H9 (cell line): ENCODE data around the gene VPS45. TPM values are rescaled to one million over a fixed set of nuclear protein-coding genes. Genes with fewer than 3 reads are reported as not detected.

Experiments used
- DNase-seq: peaks from one replicate; pipeline ENCODE4 v3.0.0-alpha.2; 2017
- H2AFZ ChIP-seq: one replicate; pipeline ENCODE4 v1.6.1; 2013; ENCODE audit warnings: mild to moderate bottlenecking, low read length, control low read depth, moderate library complexity
- H2AK5ac ChIP-seq: 2 replicates; pipeline ENCODE4 v1.6.1; 2013; ENCODE audit warnings: low read length, control low read depth, mixed read lengths; ENCODE audit not compliant: insufficient read length
- H2BK120ac ChIP-seq: one replicate; pipeline ENCODE4 v1.6.1; 2013; ENCODE audit warnings: low read depth, mild to moderate bottlenecking, low read length, control low read depth, inconsistent platforms; ENCODE audit not compliant: poor library complexity, severe bottlenecking
- H2BK12ac ChIP-seq: 2 replicates; pipeline ENCODE4 v1.6.1; 2013; ENCODE audit warnings: low read length, control low read depth, mixed read lengths, low read depth; ENCODE audit not compliant: insufficient read length
- H2BK15ac ChIP-seq: 2 replicates; pipeline ENCODE4 v1.6.1; 2013; ENCODE audit warnings: low read depth, low read length, control low read depth
- H2BK20ac ChIP-seq: one replicate; pipeline ENCODE4 v1.6.1; 2013; ENCODE audit warnings: low read depth, mild to moderate bottlenecking, low read length, control low read depth, inconsistent platforms; ENCODE audit not compliant: poor library complexity, severe bottlenecking
- H2BK5ac ChIP-seq: 2 replicates; pipeline ENCODE4 v1.6.1; 2013; ENCODE audit warnings: low read length, control low read depth, mixed read lengths; ENCODE audit not compliant: insufficient read length
- H3K14ac ChIP-seq: 2 replicates; pipeline ENCODE4 v1.6.1; 2013; ENCODE audit warnings: low read length, control low read depth; ENCODE audit not compliant: insufficient read depth
- H3K18ac ChIP-seq: 2 replicates; pipeline ENCODE4 v1.6.1; 2013; ENCODE audit warnings: low read depth, mild to moderate bottlenecking, mixed read lengths, low read length, control low read depth; ENCODE audit not compliant: insufficient read length
- H3K23ac ChIP-seq: 2 replicates; pipeline ENCODE4 v1.6.1; 2013; ENCODE audit warnings: low read length, control low read depth, mixed read lengths, low read depth; ENCODE audit not compliant: insufficient read length
- H3K23me2 ChIP-seq: 2 replicates; pipeline ENCODE4 v1.6.1; 2013; ENCODE audit warnings: low read depth, mild to moderate bottlenecking, mixed read lengths, low read length, control low read depth; ENCODE audit not compliant: insufficient read length, poor library complexity, severe bottlenecking
- H3K27ac ChIP-seq: 2 replicates; pipeline ENCODE4 v1.5.1; 2013; ENCODE audit warnings: low read length, control low read depth, mixed read lengths, low read depth; ENCODE audit not compliant: insufficient read length
- H3K27me3 ChIP-seq: 2 replicates; pipeline ENCODE4 v1.6.1; 2013; ENCODE audit warnings: low read length, control low read depth, inconsistent platforms; ENCODE audit not compliant: insufficient read depth
- H3K4ac ChIP-seq: 2 replicates; pipeline ENCODE4 v1.6.1; 2013; ENCODE audit warnings: low read depth, mild to moderate bottlenecking, control low read depth, inconsistent platforms, low read length, moderate library complexity
- H3K4me1 ChIP-seq: 2 replicates; pipeline ENCODE4 v1.6.1; 2013; ENCODE audit warnings: low read length, control low read depth, inconsistent platforms; ENCODE audit not compliant: insufficient read depth
- H3K4me2 ChIP-seq: 2 replicates; pipeline ENCODE4 v1.6.1; 2013; ENCODE audit warnings: low read length, control low read depth, mixed read lengths; ENCODE audit not compliant: insufficient read length, insufficient read depth
- H3K56ac ChIP-seq: 2 replicates; pipeline ENCODE4 v1.6.1; 2013; ENCODE audit warnings: low read depth, mild to moderate bottlenecking, mixed read lengths, low read length, control low read depth; ENCODE audit not compliant: insufficient read length
- H3K79me1 ChIP-seq: 2 replicates; pipeline ENCODE4 v1.6.1; 2013; ENCODE audit warnings: low read depth, mild to moderate bottlenecking, moderate library complexity, low read length, control low read depth, inconsistent platforms; ENCODE audit not compliant: insufficient read depth, poor library complexity, severe bottlenecking
- H3K79me2 ChIP-seq: 2 replicates; pipeline ENCODE4 v1.6.1; 2013; ENCODE audit warnings: low read length, control low read depth, inconsistent platforms; ENCODE audit not compliant: insufficient read depth
- H3K9ac ChIP-seq: 2 replicates; pipeline ENCODE4 v1.6.1; 2013; ENCODE audit warnings: low read length, control low read depth, mixed read lengths; ENCODE audit not compliant: insufficient read length; ENCODE audit errors: extremely low read depth
- H3K9me3 ChIP-seq: one replicate; pipeline ENCODE4 v1.6.1; 2013; ENCODE audit warnings: low read depth, low read length, inconsistent platforms; ENCODE audit not compliant: control insufficient read depth
- H3T11ph ChIP-seq: one replicate; pipeline ENCODE4 v1.6.1; 2013; ENCODE audit warnings: mild to moderate bottlenecking, low read length, control low read depth, inconsistent platforms
- H4K20me1 ChIP-seq: one replicate; pipeline ENCODE4 v1.6.1; 2013; ENCODE audit not compliant: control insufficient read depth, insufficient read length, insufficient read depth
- H4K5ac ChIP-seq: 2 replicates; pipeline ENCODE4 v1.6.1; 2013; ENCODE audit warnings: low read depth, mild to moderate bottlenecking, mixed read lengths, low read length, control low read depth; ENCODE audit not compliant: insufficient read length
- H4K8ac ChIP-seq: replicated peaks from 2 replicates; pipeline ENCODE4 v1.6.1; 2013; ENCODE audit warnings: low read length, control low read depth, mixed read lengths, low read depth; ENCODE audit not compliant: insufficient read length
- H4K91ac ChIP-seq: 2 replicates; pipeline ENCODE4 v1.6.1; 2013; ENCODE audit warnings: low read depth, mild to moderate bottlenecking, moderate library complexity, mixed read lengths, low read length, control low read depth; ENCODE audit not compliant: insufficient read length
- H3K27ac Mint-ChIP-seq, 3 experiments: 2 replicates in 2 of 3; 3 replicates in 1 of 3; pipeline ENCODE4 v1.8.0; 2020 to 2021; ENCODE audit warnings: mixed read lengths in 3 of 3, mild to moderate bottlenecking in 1 of 3, moderate library complexity in 1 of 3
- H3K27me3 Mint-ChIP-seq: 2 replicates; pipeline ENCODE4 v1.8.0; 2021; ENCODE audit warnings: low read depth, mild to moderate bottlenecking, moderate library complexity, mixed read lengths
- H3K36me3 Mint-ChIP-seq, 3 experiments: 2 replicates in 2 of 3; 3 replicates in 1 of 3; pipeline ENCODE4 v1.8.0; 2020 to 2021; ENCODE audit warnings: low read depth in 3 of 3, mixed read lengths in 3 of 3; ENCODE audit not compliant: insufficient read depth in 1 of 3
- H3K4me1 Mint-ChIP-seq, 2 experiments: 2 replicates each; pipeline ENCODE4 v1.8.0; 2020; ENCODE audit warnings: mixed read lengths in 2 of 2
- H3K4me3 Mint-ChIP-seq, 2 experiments: 2 replicates in 1 of 2; 3 replicates in 1 of 2; pipeline ENCODE4 v1.8.0; 2020 to 2021; ENCODE audit warnings: mild to moderate bottlenecking in 2 of 2, mixed read lengths in 2 of 2, moderate library complexity in 1 of 2
- H3K9me3 Mint-ChIP-seq, 2 experiments: 2 replicates in 1 of 2; 3 replicates in 1 of 2; pipeline ENCODE4 v1.8.0; 2020; ENCODE audit warnings: mild to moderate bottlenecking in 2 of 2, mixed read lengths in 2 of 2, moderate library complexity in 1 of 2
- CTCF ChIP-seq: fragments of 200-600 bp; sonication (generic); conservative IDR thresholded peaks from 3 replicates; pipeline ENCODE4 v1.8.0; 2021; ENCODE audit warnings: antibody characterized with exemption, mild to moderate bottlenecking
- WGBS: extraction: QIAGEN DNeasy Blood & Tissue Kit; methylation state at CpG from one replicate; pipeline ENCODE4 v1.1.7; 2013; ENCODE audit warnings: missing lambda C conversion rate, low lambda C conversion rate, mixed read lengths; ENCODE audit not compliant: insufficient read length; ENCODE audit errors: extremely low coverage; 5-methylcytosine and 5-hydroxymethylcytosine counted together
- total RNA-seq: library from RNA; stranded (reverse); gene quantifications from 2 replicates; pipeline ENCODE4 v1.2.1, GENCODE V29; 2021

The VPS45 gene
- total RNA-seq, 1 experiment from 2014 or later: 31.8 TPM

GRCh38 chr1:150192012-150192411 lies 124.4 kb downstream of the VPS45 start:
- Histone ChIP-seq H3K4me2 (no peak overlapping the region), H3K18ac (no peak overlapping the region), H2AK5ac (no peak overlapping the region), H4K91ac (no peak overlapping the region), H2AFZ (no peak overlapping the region), H3K4ac (no peak overlapping the region), H3K23ac (no peak overlapping the region), H3K79me2 (no peaks in the 10 kb centered on the region), H3K56ac (no peak overlapping the region), H3K14ac (no peak overlapping the region), H2BK15ac (no peak overlapping the region), H2BK12ac (no peak overlapping the region), H3K9me3 (no peaks in the 10 kb centered on the region), H3K9ac (no peak overlapping the region), H3K27me3 (no peaks in the 10 kb centered on the region), H4K8ac (no peak overlapping the region), H2BK20ac (no peak overlapping the region), H3K4me1 (no peaks in the 10 kb centered on the region; the same call in 1 of the 2 replicates), H4K20me1 (no peaks in the 10 kb centered on the region), H4K5ac (no peak overlapping the region), H2BK120ac (no peak overlapping the region), H2BK5ac (no peak overlapping the region), H3K23me2 (no peaks in the 10 kb centered on the region), H3K27ac (no peak overlapping the region), H3K79me1 (no peaks in the 10 kb centered on the region), H3T11ph (no peak overlapping the region)
- H3K4me3 Mint-ChIP-seq: no peak overlapping the region
- no peak for DNase-seq
- no peak for TF ChIP-seq CTCF
- no CpG with 5 or more reads among the region's 2 CpGs for WGBS
- peaks cover 0 to 10% (median 2%) of the 10 kb centered on the region in 3 experiments; a peak in 4 of 7 replicates for H3K36me3 Mint-ChIP-seq
- peaks cover 12 to 14% of the 10 kb centered on the region in 2 experiments for H3K9me3 Mint-ChIP-seq
- H3K27ac Mint-ChIP-seq: no peak overlapping the region
- no peaks in the 10 kb centered on the region for H3K27me3 Mint-ChIP-seq
- peaks cover 14 to 18% of the 10 kb centered on the region in 2 experiments for H3K4me1 Mint-ChIP-seq
